PC-9 (cell line): Measurements from ENCODE around the gene MAN2A1.

Source experiments
- EZH2 ChIP-seq: fragments of 200-600 bp; sonication (generic); IDR thresholded peaks from 2 replicates; pipeline ENCODE4 v1.8.0; 2017; ENCODE audit warnings: antibody characterized with exemption, low read depth
- TF ChIP-seq, protein P1 (sequence below): fragments of 200-600 bp; sonication (generic); conservative IDR thresholded peaks from 2 replicates; pipeline ENCODE4 v1.6.1; 2017; ENCODE audit warnings: mixed run types, antibody characterized with exemption, mild to moderate bottlenecking, moderate library complexity

DNA sequence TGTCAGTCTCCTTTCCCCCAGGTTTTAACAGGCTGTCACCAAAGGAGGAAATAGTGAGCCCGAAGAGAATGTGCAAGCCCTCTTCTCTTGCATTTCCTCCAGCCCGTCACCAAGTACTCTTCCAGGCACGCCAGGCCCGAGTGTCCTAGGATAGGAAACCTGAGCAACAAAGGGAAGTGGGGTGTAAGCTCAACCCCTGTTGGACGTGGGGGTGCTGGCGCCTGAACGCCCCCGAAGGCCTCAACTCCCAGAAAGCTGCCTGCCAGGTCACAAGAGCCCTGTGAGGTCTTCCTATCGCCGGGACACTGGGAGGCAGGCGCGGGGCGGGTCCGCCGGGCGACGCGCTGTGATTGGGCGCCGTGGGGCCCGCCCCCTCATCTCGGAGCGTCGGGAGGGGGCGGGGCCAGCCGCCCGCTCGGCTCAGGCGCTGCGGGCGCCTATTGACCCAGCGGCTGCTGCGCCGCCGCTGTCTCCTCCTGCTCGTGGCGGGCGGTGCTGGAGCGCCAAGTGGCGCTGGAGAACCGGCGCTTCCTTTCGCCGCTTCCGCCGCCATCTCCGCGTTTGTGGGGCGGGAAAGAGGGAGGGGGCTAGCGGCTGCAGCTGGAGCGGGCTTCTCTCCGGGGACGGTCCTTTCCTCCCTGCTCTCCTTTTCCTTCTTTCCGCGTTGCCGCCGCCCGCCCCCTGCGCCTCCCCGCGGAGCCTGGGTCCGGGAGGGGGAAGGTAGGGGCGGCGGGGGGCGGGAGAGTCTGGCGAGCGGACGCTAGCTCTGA lies 572 bp upstream of the MAN2A1 start:
- TF ChIP-seq, protein P1, sequence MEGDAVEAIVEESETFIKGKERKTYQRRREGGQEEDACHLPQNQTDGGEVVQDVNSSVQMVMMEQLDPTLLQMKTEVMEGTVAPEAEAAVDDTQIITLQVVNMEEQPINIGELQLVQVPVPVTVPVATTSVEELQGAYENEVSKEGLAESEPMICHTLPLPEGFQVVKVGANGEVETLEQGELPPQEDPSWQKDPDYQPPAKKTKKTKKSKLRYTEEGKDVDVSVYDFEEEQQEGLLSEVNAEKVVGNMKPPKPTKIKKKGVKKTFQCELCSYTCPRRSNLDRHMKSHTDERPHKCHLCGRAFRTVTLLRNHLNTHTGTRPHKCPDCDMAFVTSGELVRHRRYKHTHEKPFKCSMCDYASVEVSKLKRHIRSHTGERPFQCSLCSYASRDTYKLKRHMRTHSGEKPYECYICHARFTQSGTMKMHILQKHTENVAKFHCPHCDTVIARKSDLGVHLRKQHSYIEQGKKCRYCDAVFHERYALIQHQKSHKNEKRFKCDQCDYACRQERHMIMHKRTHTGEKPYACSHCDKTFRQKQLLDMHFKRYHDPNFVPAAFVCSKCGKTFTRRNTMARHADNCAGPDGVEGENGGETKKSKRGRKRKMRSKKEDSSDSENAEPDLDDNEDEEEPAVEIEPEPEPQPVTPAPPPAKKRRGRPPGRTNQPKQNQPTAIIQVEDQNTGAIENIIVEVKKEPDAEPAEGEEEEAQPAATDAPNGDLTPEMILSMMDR: peak; percentile 29; the same call in 1 of the 2 replicates
- TF ChIP-seq EZH2: no peak
